Measurements from ENCODE around the gene MICAL2. TPM values are rescaled to one million over a fixed set of nuclear protein-coding genes. Genes with fewer than 3 reads are reported as not detected.

Gene MICAL2
- total RNA-seq, 1 experiment from 2014 or later: 37.4 TPM

- TF ChIP-seq RAD21 (IDR thresholded peaks at IDR 0.05; ENCODE audit: low read depth) (peak; percentile 72), FOSL1 (IDR thresholded peaks at IDR 0.05; ENCODE audit: low read depth) (no peak), EZH2 (IDR thresholded peaks at IDR 0.05) (no peak)
Observed at GRCh38 chr11:12102588-12103410, 7.6 kb upstream of the MICAL2 start (continued).

DNA sequence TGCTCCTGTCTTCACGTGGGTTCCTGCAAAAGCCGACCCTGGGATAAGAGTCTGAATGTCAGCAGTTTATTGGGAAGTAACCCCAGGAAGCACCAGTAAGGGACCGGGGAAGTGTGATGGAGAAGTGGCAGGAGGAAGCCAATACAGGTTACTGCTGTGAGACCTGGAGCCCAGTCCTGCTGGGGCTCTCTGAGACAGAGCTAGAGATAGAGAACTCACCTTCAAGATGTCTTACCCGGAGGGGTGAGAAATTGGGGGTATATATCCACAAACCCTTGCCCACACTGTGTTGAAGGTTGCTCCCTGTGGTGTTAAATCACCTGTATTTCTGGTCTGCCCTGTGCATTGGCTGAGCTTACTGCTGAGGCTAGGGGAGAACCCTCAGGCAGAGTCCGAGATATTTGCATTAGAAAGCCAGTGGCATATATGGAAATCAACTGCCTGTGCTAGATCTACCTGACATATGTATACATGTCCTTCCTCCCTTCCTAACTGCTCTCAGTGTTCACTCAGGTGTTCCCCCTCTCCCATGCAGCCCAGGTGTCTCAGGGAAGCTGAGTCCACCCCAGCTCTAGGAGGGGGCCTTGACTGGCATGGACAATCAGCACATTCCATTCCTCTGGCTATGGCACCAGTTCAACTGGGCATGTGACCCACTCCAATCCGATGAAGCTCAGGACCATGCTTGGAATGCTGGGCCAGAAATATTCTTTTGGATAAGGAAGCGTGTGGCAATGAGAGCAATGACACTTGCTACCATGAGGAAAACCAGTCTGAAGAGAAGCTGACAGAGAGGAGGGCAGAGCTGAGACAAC, 6.8 kb upstream of the MICAL2 start:
- BruUV-seq (replicated peaks): no TSS peak
- no peaks in the 10 kb centered on the region for H3K9me3 ChIP-seq (ENCODE audit: control insufficient read depth in 1 of 2, insufficient read depth in 1 of 2, low read depth in 1 of 2, low read length in 2 of 2)
- H3K27ac ChIP-seq (ENCODE audit: low read depth, low read length): no peak overlapping the region
- intact Hi-C loops (cut with micrococcal nuclease): no loop called here
- no peaks in the 10 kb centered on the region; a peak in 1 of 4 replicates for H3K4me1 ChIP-seq (ENCODE audit: control insufficient read depth in 1 of 2, insufficient read depth in 2 of 2, low read length in 2 of 2)
- no peaks in the 10 kb centered on the region for H3K9me2 ChIP-seq (ENCODE audit: insufficient read depth)
- ChIA-PET CTCF (interaction anchor here (0.7 kb wide), 1 partner anchor 17 kb away, joined by 4 read pairs; no protein-coding TSS in a partner anchor), RAD21 (ENCODE audit: low non-redundant PET in 1 of 2, low total read pairs in 2 of 2, uncharacterized antibody in 2 of 2, unreplicated experiment in 2 of 2) (interaction anchor here in 1 of 2 experiments (0.6 kb wide), 1 partner anchor 132 kb away, joined by 3 read pairs; no protein-coding TSS in a partner anchor), POLR2A (no interaction called here)
- no peak overlapping the region for H3K4me2 ChIP-seq (ENCODE audit: low read length)
- no peaks in the 10 kb centered on the region for H3K27me3 ChIP-seq (ENCODE audit: insufficient read depth, low read length)
- H3K4me3 ChIP-seq (replicated peaks in 1 of 2; ENCODE audit: low read depth in 1 of 2, low read length in 2 of 2): no peak overlapping the region
- H2AFZ ChIP-seq (ENCODE audit: low read depth, low read length, poor library complexity, severe bottlenecking): no peak overlapping the region
- H3K36me3 ChIP-seq (ENCODE audit: control insufficient read depth in 1 of 2, insufficient read depth in 2 of 2, low read length in 2 of 2): no peaks in the 10 kb centered on the region
- H4K20me1 ChIP-seq (ENCODE audit: insufficient read depth): no peaks in the 10 kb centered on the region
- DNase-seq (ENCODE audit: low read depth, low spot score): no peak
- TF ChIP-seq JUND (IDR thresholded peaks at IDR 0.05) (no peak), ZFX (IDR thresholded peaks at IDR 0.05) (no peak), EZH2phosphoT487 (IDR thresholded peaks at IDR 0.05; ENCODE audit: borderline replicate concordance) (no peak), EGR1 (IDR thresholded peaks at IDR 0.05; ENCODE audit: low read depth) (no peak), RAD21 (IDR thresholded peaks at IDR 0.05; ENCODE audit: low read depth) (no peak), EZH2 (IDR thresholded peaks at IDR 0.05) (no peak), TCF7L2 (IDR thresholded peaks at IDR 0.05; ENCODE audit: borderline replicate concordance, extremely low read depth, insufficient read depth, insufficient read length) (no peak), SRF (IDR thresholded peaks at IDR 0.05; ENCODE audit: low read depth) (no peak), ZBTB33 (IDR thresholded peaks at IDR 0.05; ENCODE audit: extremely low read depth, insufficient replicate concordance, low read length) (no peak), CBX3 (IDR thresholded peaks at IDR 0.05; ENCODE audit: low read depth) (no peak), ELF1 (IDR thresholded peaks at IDR 0.05; ENCODE audit: borderline replicate concordance, low read depth) (no peak), FOSL1 (IDR thresholded peaks at IDR 0.05; ENCODE audit: low read depth) (no peak)
- TF ChIP-seq, protein P1, sequence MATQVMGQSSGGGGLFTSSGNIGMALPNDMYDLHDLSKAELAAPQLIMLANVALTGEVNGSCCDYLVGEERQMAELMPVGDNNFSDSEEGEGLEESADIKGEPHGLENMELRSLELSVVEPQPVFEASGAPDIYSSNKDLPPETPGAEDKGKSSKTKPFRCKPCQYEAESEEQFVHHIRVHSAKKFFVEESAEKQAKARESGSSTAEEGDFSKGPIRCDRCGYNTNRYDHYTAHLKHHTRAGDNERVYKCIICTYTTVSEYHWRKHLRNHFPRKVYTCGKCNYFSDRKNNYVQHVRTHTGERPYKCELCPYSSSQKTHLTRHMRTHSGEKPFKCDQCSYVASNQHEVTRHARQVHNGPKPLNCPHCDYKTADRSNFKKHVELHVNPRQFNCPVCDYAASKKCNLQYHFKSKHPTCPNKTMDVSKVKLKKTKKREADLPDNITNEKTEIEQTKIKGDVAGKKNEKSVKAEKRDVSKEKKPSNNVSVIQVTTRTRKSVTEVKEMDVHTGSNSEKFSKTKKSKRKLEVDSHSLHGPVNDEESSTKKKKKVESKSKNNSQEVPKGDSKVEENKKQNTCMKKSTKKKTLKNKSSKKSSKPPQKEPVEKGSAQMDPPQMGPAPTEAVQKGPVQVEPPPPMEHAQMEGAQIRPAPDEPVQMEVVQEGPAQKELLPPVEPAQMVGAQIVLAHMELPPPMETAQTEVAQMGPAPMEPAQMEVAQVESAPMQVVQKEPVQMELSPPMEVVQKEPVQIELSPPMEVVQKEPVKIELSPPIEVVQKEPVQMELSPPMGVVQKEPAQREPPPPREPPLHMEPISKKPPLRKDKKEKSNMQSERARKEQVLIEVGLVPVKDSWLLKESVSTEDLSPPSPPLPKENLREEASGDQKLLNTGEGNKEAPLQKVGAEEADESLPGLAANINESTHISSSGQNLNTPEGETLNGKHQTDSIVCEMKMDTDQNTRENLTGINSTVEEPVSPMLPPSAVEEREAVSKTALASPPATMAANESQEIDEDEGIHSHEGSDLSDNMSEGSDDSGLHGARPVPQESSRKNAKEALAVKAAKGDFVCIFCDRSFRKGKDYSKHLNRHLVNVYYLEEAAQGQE (IDR thresholded peaks at IDR 0.05; ENCODE audit: low read depth): no peak
- TF ChIP-seq, protein P2, sequence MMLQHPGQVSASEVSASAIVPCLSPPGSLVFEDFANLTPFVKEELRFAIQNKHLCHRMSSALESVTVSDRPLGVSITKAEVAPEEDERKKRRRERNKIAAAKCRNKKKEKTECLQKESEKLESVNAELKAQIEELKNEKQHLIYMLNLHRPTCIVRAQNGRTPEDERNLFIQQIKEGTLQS (IDR thresholded peaks at IDR 0.05): no peak
- TF ChIP-seq, protein P3, sequence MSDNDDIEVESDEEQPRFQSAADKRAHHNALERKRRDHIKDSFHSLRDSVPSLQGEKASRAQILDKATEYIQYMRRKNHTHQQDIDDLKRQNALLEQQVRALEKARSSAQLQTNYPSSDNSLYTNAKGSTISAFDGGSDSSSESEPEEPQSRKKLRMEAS (IDR thresholded peaks at IDR 0.05): no peak
- no peak overlapping the region for H3K9ac ChIP-seq (ENCODE audit: low read length)
- peak; percentile 32; the same call in 1 of the 2 replicates for ATAC-seq
- no peaks in the 10 kb centered on the region for H3K79me2 ChIP-seq (ENCODE audit: insufficient read depth, low read length)

Measured in HCT116 (cell line).